ENCODE results near the gene STRN. TPM values are rescaled to one million over a fixed set of nuclear protein-coding genes. Genes with fewer than 3 reads are reported as not detected.

Gene STRN
- total RNA-seq, 1 donor from 2014 or later: 13.5 TPM

DNA sequence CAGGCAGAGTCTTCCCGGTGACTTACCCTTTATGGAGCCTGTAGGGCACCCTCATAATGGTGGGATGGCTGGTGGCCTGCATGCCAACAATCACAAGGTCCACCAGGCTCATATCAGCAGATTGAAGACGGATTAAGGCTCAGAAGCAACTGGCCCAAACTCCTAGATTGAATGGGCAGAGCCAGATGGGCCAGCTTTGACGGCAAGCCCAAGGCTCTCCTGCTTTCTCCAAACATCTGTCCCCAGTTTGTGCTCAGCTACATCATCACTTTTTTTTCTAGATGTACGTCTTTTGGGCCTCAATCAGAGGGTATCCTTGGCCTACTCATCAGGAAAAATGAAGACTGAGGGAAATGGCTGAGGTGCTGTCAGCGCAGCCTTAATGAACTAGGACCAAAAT lies 155.3 kb downstream of the STRN start:
- DNase-seq (ENCODE audit: low read depth): no peak
- H3K36me3 ChIP-seq (ENCODE audit: control insufficient read depth, insufficient read depth, low read length): no peaks in the 10 kb centered on the region
- no peaks in the 10 kb centered on the region for H3K27me3 ChIP-seq (ENCODE audit: control insufficient read depth, insufficient read depth, low read length)
- no peak overlapping the region for H3K4me3 ChIP-seq (ENCODE audit: low read depth, low read length)
- TF ChIP-seq, protein P1, sequence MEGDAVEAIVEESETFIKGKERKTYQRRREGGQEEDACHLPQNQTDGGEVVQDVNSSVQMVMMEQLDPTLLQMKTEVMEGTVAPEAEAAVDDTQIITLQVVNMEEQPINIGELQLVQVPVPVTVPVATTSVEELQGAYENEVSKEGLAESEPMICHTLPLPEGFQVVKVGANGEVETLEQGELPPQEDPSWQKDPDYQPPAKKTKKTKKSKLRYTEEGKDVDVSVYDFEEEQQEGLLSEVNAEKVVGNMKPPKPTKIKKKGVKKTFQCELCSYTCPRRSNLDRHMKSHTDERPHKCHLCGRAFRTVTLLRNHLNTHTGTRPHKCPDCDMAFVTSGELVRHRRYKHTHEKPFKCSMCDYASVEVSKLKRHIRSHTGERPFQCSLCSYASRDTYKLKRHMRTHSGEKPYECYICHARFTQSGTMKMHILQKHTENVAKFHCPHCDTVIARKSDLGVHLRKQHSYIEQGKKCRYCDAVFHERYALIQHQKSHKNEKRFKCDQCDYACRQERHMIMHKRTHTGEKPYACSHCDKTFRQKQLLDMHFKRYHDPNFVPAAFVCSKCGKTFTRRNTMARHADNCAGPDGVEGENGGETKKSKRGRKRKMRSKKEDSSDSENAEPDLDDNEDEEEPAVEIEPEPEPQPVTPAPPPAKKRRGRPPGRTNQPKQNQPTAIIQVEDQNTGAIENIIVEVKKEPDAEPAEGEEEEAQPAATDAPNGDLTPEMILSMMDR (IDR thresholded peaks at IDR 0.05; ENCODE audit: insufficient read depth, low read length, poor library complexity, severe bottlenecking): no peak

- Histone ChIP-seq H3K36me3 (ENCODE audit: control insufficient read depth, insufficient read depth, low read length) (no peaks in the 10 kb centered on the region), H3K4me3 (ENCODE audit: low read depth, low read length) (no peak overlapping the region), H3K27me3 (ENCODE audit: control insufficient read depth, insufficient read depth, low read length) (no peaks in the 10 kb centered on the region)
- DNase-seq (ENCODE audit: low read depth): no peak
- TF ChIP-seq, protein P1 (IDR thresholded peaks at IDR 0.05; ENCODE audit: insufficient read depth, low read length, poor library complexity, severe bottlenecking): no peak
Observed at GRCh38 chr2:36809069-36809445, 157.3 kb downstream of the STRN start.

DNA sequence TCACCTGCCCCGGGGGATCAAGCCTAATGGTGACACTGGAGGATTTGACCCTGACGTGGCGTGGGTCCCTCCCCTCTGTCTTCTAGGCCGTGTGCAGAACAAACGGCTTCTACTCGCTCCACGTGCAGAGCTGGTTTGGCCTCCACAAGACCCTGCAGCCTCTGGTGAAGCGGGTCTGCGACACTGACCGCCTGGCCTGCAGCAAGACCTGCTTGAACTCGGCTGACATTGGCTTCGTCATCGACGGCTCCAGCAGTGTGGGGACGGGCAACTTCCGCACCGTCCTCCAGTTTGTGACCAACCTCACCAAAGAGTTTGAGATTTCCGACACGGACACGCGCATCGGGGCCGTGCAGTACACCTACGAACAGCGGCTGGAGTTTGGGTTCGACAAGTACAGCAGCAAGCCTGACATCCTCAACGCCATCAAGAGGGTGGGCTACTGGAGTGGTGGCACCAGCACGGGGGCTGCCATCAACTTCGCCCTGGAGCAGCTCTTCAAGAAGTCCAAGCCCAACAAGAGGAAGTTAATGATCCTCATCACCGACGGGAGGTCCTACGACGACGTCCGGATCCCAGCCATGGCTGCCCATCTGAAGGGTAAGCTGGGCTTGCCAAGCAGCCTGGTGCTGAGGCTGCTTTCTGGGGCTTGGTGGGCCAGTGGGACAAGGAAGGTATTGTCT lies 157.8 kb downstream of the STRN start:
- Histone ChIP-seq H3K27me3 (ENCODE audit: control insufficient read depth, insufficient read depth, low read length) (no peaks in the 10 kb centered on the region), H3K36me3 (ENCODE audit: control insufficient read depth, insufficient read depth, low read length) (no peaks in the 10 kb centered on the region), H3K4me3 (ENCODE audit: low read depth, low read length) (no peak overlapping the region)
- no peak for DNase-seq (ENCODE audit: low read depth)
- TF ChIP-seq, protein P1 (IDR thresholded peaks at IDR 0.05; ENCODE audit: insufficient read depth, low read length, poor library complexity, severe bottlenecking): no peak

- no peak overlapping the region for H3K4me3 ChIP-seq (ENCODE audit: low read depth, low read length)
- no peak for DNase-seq (ENCODE audit: low read depth)
- H3K36me3 ChIP-seq (ENCODE audit: control insufficient read depth, insufficient read depth, low read length): no peaks in the 10 kb centered on the region
- H3K27me3 ChIP-seq (ENCODE audit: control insufficient read depth, insufficient read depth, low read length): no peaks in the 10 kb centered on the region
- TF ChIP-seq, protein P1 (IDR thresholded peaks at IDR 0.05; ENCODE audit: insufficient read depth, low read length, poor library complexity, severe bottlenecking): no peak
Observed at GRCh38 chr2:36807223-36807886, 159.0 kb downstream of the STRN start.

- H3K27me3 ChIP-seq (ENCODE audit: control insufficient read depth, insufficient read depth, low read length): no peaks in the 10 kb centered on the region
- TF ChIP-seq, protein P1 (IDR thresholded peaks at IDR 0.05; ENCODE audit: insufficient read depth, low read length, poor library complexity, severe bottlenecking): no peak
- DNase-seq (ENCODE audit: low read depth): no peak
- H3K36me3 ChIP-seq (ENCODE audit: control insufficient read depth, insufficient read depth, low read length): no peaks in the 10 kb centered on the region
- no peak overlapping the region for H3K4me3 ChIP-seq (ENCODE audit: low read depth, low read length)
Observed at GRCh38 chr2:36805635-36806224, 160.6 kb downstream of the STRN start.

All from kidney epithelial cell (primary cell).